Kidney glomerular epithelial cell (primary cell): ENCODE data around the gene ENAH.
"Not testable (repeated sequence)": the region's sequence is repeated elsewhere in the genome, so short reads cannot be mapped to it uniquely, and the experiment has no call there.

Source experiments
- DNase-seq: peaks from one replicate; lab custom pipeline; 2025; lab: John Stamatoyannopoulos, UW

ENAH gene

GRCh38 chr1:225652729-225653462 is at the start of gene ENAH:
ENAH (minus strand) TSS chr1:225653123; CDS start chr1:225652690, 433 bp downstream.
- DNase-seq = peak; percentile 89

GRCh38 chr1:225700889-225701465 is 48.1 kb upstream of the ENAH start:
- DNase-seq = peak; percentile 33

GRCh38 chr1:225700164-225700821 is 47.4 kb upstream of the ENAH start:
- peak; percentile 100 for DNase-seq

GRCh38 chr1:225699336-225699735 is 46.4 kb upstream of the ENAH start:
- DNase-seq = no peak

GRCh38 chr1:225698194-225698593 is 45.3 kb upstream of the ENAH start:
- DNase-seq = not testable (repeated sequence)

- no peak for DNase-seq
These were observed 44.5 kb upstream of the ENAH start for GRCh38 chr1:225697428-225697827.

GRCh38 chr1:225695578-225696337 is 42.8 kb upstream of the ENAH start:
- DNase-seq = no peak

- DNase-seq = no peak
These were observed 41.3 kb upstream of the ENAH start for GRCh38 chr1:225694151-225694603.

GRCh38 chr1:225693697-225694096 is 40.8 kb upstream of the ENAH start:
- DNase-seq = not testable (repeated sequence)

GRCh38 chr1:225693085-225693696 is 40.3 kb upstream of the ENAH start:
- no peak for DNase-seq

GRCh38 chr1:225692517-225692879 is 39.6 kb upstream of the ENAH start:
- no peak for DNase-seq

GRCh38 chr1:225691861-225692516 is 39.1 kb upstream of the ENAH start:
- DNase-seq = peak; percentile 80

- peak; percentile 66 for DNase-seq
These were observed 38.5 kb upstream of the ENAH start for GRCh38 chr1:225691377-225691776.

- DNase-seq = no peak
These were observed 37.0 kb upstream of the ENAH start for GRCh38 chr1:225689882-225690459.

- DNase-seq = no peak
These were observed 35.4 kb upstream of the ENAH start for GRCh38 chr1:225688345-225688744.

GRCh38 chr1:225685476-225686176 is 32.7 kb upstream of the ENAH start:
- no peak for DNase-seq

GRCh38 chr1:225684741-225685140 is 31.8 kb upstream of the ENAH start:
- no peak for DNase-seq

GRCh38 chr1:225681231-225681630 is 28.3 kb upstream of the ENAH start:
- no peak for DNase-seq

- no peak for DNase-seq
These were observed 25.6 kb upstream of the ENAH start for GRCh38 chr1:225678545-225678944.

- DNase-seq = no peak
These were observed 24.6 kb upstream of the ENAH start for GRCh38 chr1:225677350-225678124.
